HCT116 (cell line): ENCODE results near the gene SHISAL2B. TPM values are rescaled to one million over a fixed set of nuclear protein-coding genes. Genes with fewer than 3 reads are reported as not detected.

ENCODE experiments used
- ATAC-seq: fragments of 200-7000 bp; cut with Tn5 transposase; 2 replicates; pipeline ENCODE4 v1.9.1; 2020; ENCODE audit warnings: mild to moderate bottlenecking, moderate library complexity
- BruUV-seq: library from RNA; stranded (reverse); fragments of 400-500 nt; replicated peaks from 2 replicates; lab custom pipeline; 2021; lab: Mats Ljungman, UMichigan
- CTCF ChIA-PET: fragments of 300-600 bp; sonication (Branson Sonifier 250); formaldehyde crosslinking; loops from one replicate; lab custom pipeline; 2021; ENCODE audit warnings: antibody characterized with exemption; lab: Charles Lee
- POLR2A ChIA-PET: fragments of 300-600, 350-600 bp; sonication (Branson Sonifier 250); formaldehyde crosslinking; loops from one replicate; lab custom pipeline; 2021; ENCODE audit warnings: antibody characterized with exemption; lab: Charles Lee
- RAD21 ChIA-PET, 2 experiments: fragments of 300-600 bp; sonication (Branson Sonifier 250); formaldehyde crosslinking; loops; one replicate each; lab custom pipeline; 2023; ENCODE audit warnings: low total read pairs in 2 of 2; ENCODE audit not compliant: uncharacterized antibody in 2 of 2, unreplicated experiment in 2 of 2, low non-redundant PET in 1 of 2; lab: Charles Lee
- DNase-seq: peaks from one replicate; pipeline ENCODE4 v3.0.0-alpha.2; 2010; ENCODE audit warnings: low read depth, low spot score
- H2AFZ ChIP-seq: fragments of 200-600 bp; shearing (Covaris generic), sonication (generic); 2 replicates; pipeline ENCODE4 v1.6.1; 2017; ENCODE audit warnings: low read depth, mixed run types, mixed read lengths, antibody characterized with exemption, low read length; ENCODE audit not compliant: poor library complexity, severe bottlenecking
- H3K27ac ChIP-seq: 2 replicates; pipeline ENCODE4 v1.5.1; 2012; ENCODE audit warnings: low read depth, low read length
- H3K27me3 ChIP-seq: fragments of 200-600 bp; sonication (generic); 2 replicates; pipeline ENCODE4 v1.6.1; 2016; ENCODE audit warnings: mixed run types, low read length, mixed read lengths; ENCODE audit not compliant: insufficient read depth
- H3K36me3 ChIP-seq, 2 experiments: fragments of 200-500 bp in 1 of 2; fragments of 200-600 bp in 1 of 2; sonication (Bioruptor generic) in 1 of 2; sonication (generic) in 1 of 2; 2 replicates each; pipeline versions ENCODE4 v1.5.1 to v1.6.1; 2014 to 2016; ENCODE audit warnings: low read length in 2 of 2, inconsistent platforms in 1 of 2, mixed read lengths in 1 of 2, mixed run types in 1 of 2; ENCODE audit not compliant: insufficient read depth in 2 of 2, control insufficient read depth in 1 of 2
- H3K4me1 ChIP-seq, 2 experiments: fragments of 200-600 bp in 1 of 2; sonication (generic) in 1 of 2; 2 replicates each; pipeline versions ENCODE4 v1.5.1 to v1.6.1; 2012 to 2017; ENCODE audit warnings: low read length in 2 of 2, inconsistent platforms in 1 of 2, mild to moderate bottlenecking in 1 of 2, mixed read lengths in 1 of 2, mixed run types in 1 of 2, moderate library complexity in 1 of 2; ENCODE audit not compliant: insufficient read depth in 2 of 2, control insufficient read depth in 1 of 2
- H3K4me2 ChIP-seq: fragments of 200-600 bp; sonication (generic); 2 replicates; pipeline ENCODE4 v1.6.1; 2017; ENCODE audit warnings: mixed run types, low read length, mixed read lengths
- H3K4me3 ChIP-seq, 2 experiments: fragments of 200-600 bp in 1 of 2; sonication (generic) in 1 of 2; replicated peaks in 1 of 2; 2 replicates each; pipeline ENCODE4 v1.5.1; 2011 to 2016; ENCODE audit warnings: low read length in 2 of 2, control low read depth in 1 of 2, low read depth in 1 of 2, mild to moderate bottlenecking in 1 of 2, mixed read lengths in 1 of 2, mixed run types in 1 of 2
- H3K79me2 ChIP-seq: fragments of 200-600 bp; sonication (generic); 2 replicates; pipeline ENCODE4 v1.6.1; 2017; ENCODE audit warnings: mild to moderate bottlenecking, mixed run types, low read length, moderate library complexity, mixed read lengths; ENCODE audit not compliant: insufficient read depth
- H3K9ac ChIP-seq: fragments of 200-600 bp; sonication (generic); 2 replicates; pipeline ENCODE4 v1.6.1; 2016; ENCODE audit warnings: low read length, mixed read lengths
- H3K9me2 ChIP-seq: fragments of 200-600 bp; sonication (generic), shearing (Covaris generic); 2 replicates; pipeline ENCODE4 v1.6.1; 2017; ENCODE audit warnings: mixed run types, mild to moderate bottlenecking, moderate library complexity; ENCODE audit not compliant: insufficient read depth
- H3K9me3 ChIP-seq, 2 experiments: fragments of 200-500 bp in 1 of 2; fragments of 200-600 bp in 1 of 2; sonication (Bioruptor generic) in 1 of 2; sonication (generic) in 1 of 2; 2 replicates each; pipeline ENCODE4 v1.6.1; 2014 to 2017; ENCODE audit warnings: low read length in 2 of 2, mixed read lengths in 2 of 2, inconsistent platforms in 1 of 2, low read depth in 1 of 2, mild to moderate bottlenecking in 1 of 2, mixed run types in 1 of 2, moderate library complexity in 1 of 2; ENCODE audit not compliant: control insufficient read depth in 1 of 2, insufficient read depth in 1 of 2
- H4K20me1 ChIP-seq: fragments of 200-600 bp; sonication (generic), shearing (Covaris generic); 2 replicates; pipeline ENCODE4 v1.6.1; 2017; ENCODE audit warnings: mixed run types, mild to moderate bottlenecking, moderate library complexity; ENCODE audit not compliant: insufficient read depth
- CTCF ChIP-seq, 3 experiments: fragments of 200-600 bp in 1 of 3; sonication (generic) in 1 of 3; IDR thresholded peaks in 2 of 3; conservative IDR thresholded peaks in 1 of 3; 2 replicates each; pipeline ENCODE4 v1.5.1; 2012 to 2017; ENCODE audit warnings: low read depth in 2 of 3, low read length in 2 of 3, antibody characterized with exemption in 1 of 3, borderline replicate concordance in 1 of 3, control low read depth in 1 of 3, mild to moderate bottlenecking in 1 of 3, mixed read lengths in 1 of 3, mixed run types in 1 of 3, moderate library complexity in 1 of 3; ENCODE audit not compliant: insufficient read depth in 1 of 3
- EGR1 ChIP-seq: IDR thresholded peaks from 2 replicates; pipeline ENCODE4 v1.6.1; 2012; ENCODE audit warnings: low read depth
- EZH2 ChIP-seq: fragments of 200-600 bp; sonication (generic); IDR thresholded peaks from 2 replicates; pipeline ENCODE4 v1.6.1; 2017; ENCODE audit warnings: antibody characterized with exemption, mixed run types
- JUND ChIP-seq: IDR thresholded peaks from 2 replicates; pipeline ENCODE4 v1.6.1; 2012
- MAX ChIP-seq: IDR thresholded peaks from 2 replicates; pipeline ENCODE4 v1.6.1; 2012
- POLR2AphosphoS5 ChIP-seq: IDR thresholded peaks from 2 replicates; pipeline ENCODE4 v1.6.1; 2011; ENCODE audit warnings: mild to moderate bottlenecking, low read depth, low read length, moderate library complexity
- REST ChIP-seq: IDR thresholded peaks from 2 replicates; pipeline ENCODE4 v1.6.1; 2012; ENCODE audit warnings: low read depth
- SRF ChIP-seq: IDR thresholded peaks from 2 replicates; pipeline ENCODE4 v1.6.1; 2012; ENCODE audit warnings: low read depth
- ZBTB33 ChIP-seq: IDR thresholded peaks from 2 replicates; pipeline ENCODE4 v1.6.1; 2011; ENCODE audit warnings: mild to moderate bottlenecking, low read length, moderate library complexity; ENCODE audit not compliant: insufficient replicate concordance; ENCODE audit errors: extremely low read depth
- ZNF274 ChIP-seq: fragments of 200-500 bp; sonication (Bioruptor generic); IDR thresholded peaks from 2 replicates; pipeline ENCODE4 v1.6.1; 2014; ENCODE audit warnings: mild to moderate bottlenecking, low read depth, low read length, inconsistent platforms
- intact Hi-C: fragments of 100-400 bp; cut with micrococcal nuclease; formaldehyde crosslinking; loops from 2 replicates; pipeline ENCODE4 v1.10.0; 2022
- total RNA-seq: library from RNA; stranded (reverse); gene quantifications from one replicate; pipeline ENCODE4 v1.2.1, GENCODE V29; 2021; ENCODE audit not compliant: unreplicated experiment

SHISAL2B gene
- total RNA-seq, 1 experiment from 2014 or later, result not detected

- Histone ChIP-seq H3K9ac (no peak overlapping the region), H3K4me3 (no peak overlapping the region), H4K20me1 (no peaks in the 10 kb centered on the region), H3K9me3 (no peaks in the 10 kb centered on the region), H3K4me2 (no peak overlapping the region), H3K36me3 (no peaks in the 10 kb centered on the region), H2AFZ (no peak overlapping the region), H3K79me2 (no peaks in the 10 kb centered on the region), H3K27ac (no peak overlapping the region), H3K9me2 (no peaks in the 10 kb centered on the region), H3K27me3 (no peaks in the 10 kb centered on the region), H3K4me1 (no peaks in the 10 kb centered on the region)
- CTCF ChIA-PET, result no interaction called here
- intact Hi-C loops, result no loop called here
- DNase-seq, result no peak
- no TSS peak for BruUV-seq
- TF ChIP-seq MAX (no peak), ZNF274 (no peak), CTCF (IDR thresholded peaks at IDR 0.05 in 2 of 3, conservative IDR thresholded peaks at IDR 0.05 in 1 of 3; ENCODE audit: borderline replicate concordance in 1 of 3, insufficient read depth in 1 of 3, low read depth in 2 of 3, low read length in 2 of 3) (no peak), EGR1 (no peak), JUND (no peak), REST (no peak), ZBTB33 (no peak), SRF (no peak), POLR2AphosphoS5 (no peak), EZH2 (no peak)
- ATAC-seq, result no peak
- POLR2A ChIA-PET, result no interaction called here
- RAD21 ChIA-PET, result no interaction called here
These were observed 34.7 kb upstream of the SHISAL2B start for GRCh38 chr5:64655596-64655995.
